ENCODE measurements around the gene ODF2.

GRCh38 chr9:128411364-128412119 is 44.3 kb upstream of the ODF2 start:
- no peak for TF ChIP-seq CTCF (IDR thresholded peaks at IDR 0.05; ENCODE audit: extremely low read depth in 1 of 2, insufficient read depth in 1 of 2, low read depth in 1 of 2, low read length in 2 of 2)
- TF ChIP-seq JUN (IDR thresholded peaks at IDR 0.05; ENCODE audit: borderline replicate concordance, insufficient read depth, insufficient read length, low read depth): no peak
- TF ChIP-seq POLR2A (IDR thresholded peaks at IDR 0.05; ENCODE audit: low read depth, low read length): no peak
- no peak for TF ChIP-seq POLR2AphosphoS5 (IDR thresholded peaks at IDR 0.05; ENCODE audit: insufficient read depth, low read depth, low read length)
- no peak for TF ChIP-seq MAX (IDR thresholded peaks at IDR 0.05; ENCODE audit: insufficient read depth, insufficient read length)
